ENCODE data around the gene XYLT1. TPM values are rescaled to one million over a fixed set of nuclear protein-coding genes. Genes with fewer than 3 reads are reported as not detected.

XYLT1 gene
- total RNA-seq, 4 donors from 2014 or later: 6.6 to 17.2 (median 10.0) TPM

- Histone ChIP-seq H3K4me1 (peaks cover 14 to 75% (median 45%) of the 10 kb centered on the region in 3 donors), H3K4me3 (no peak overlapping the region), H3K27ac (peak overlapping the region; percentile 53 to 90 (median 83)), H3K9me3 (no peaks in the 10 kb centered on the region), H3K27me3 (no peaks in the 10 kb centered on the region), H3K36me3 (no peaks in the 10 kb centered on the region)
- DNase-seq: no peak
- 60 to 63% methylated on average over 5 to 6 of the region's 6 CpGs for WGBS, 2 donors
- no peak for TF ChIP-seq CTCF (IDR thresholded peaks at IDR 0.05)
- intact Hi-C loops (cut with DNase I): no loop called here
Observed at GRCh38 chr16:17305694-17306093, 165.1 kb downstream of the XYLT1 start.

- TF ChIP-seq CTCF (IDR thresholded peaks at IDR 0.05) (peak in 1 of 6 experiments; percentile 12), POLR2A (IDR thresholded peaks at IDR 0.05) (no peak)
- H3K4me1 ChIP-seq: peaks cover 14 to 70% (median 45%) of the 10 kb centered on the region in 3 donors
- WGBS, 2 donors: 25 to 30% methylated on average over 4 to 6 of the region's 6 CpGs
- H3K27ac ChIP-seq: peak overlapping the region; percentile 78 to 90 (median 86)
- no peak overlapping the region for H3K4me3 ChIP-seq
- intact Hi-C loops (cut with DNase I): no loop called here
- no peaks in the 10 kb centered on the region for H3K36me3 ChIP-seq
- H3K27me3 ChIP-seq: no peaks in the 10 kb centered on the region
- no peaks in the 10 kb centered on the region for H3K9me3 ChIP-seq
- no peak for DNase-seq
Observed at GRCh38 chr16:17304491-17305119, 166.2 kb downstream of the XYLT1 start.

DNA sequence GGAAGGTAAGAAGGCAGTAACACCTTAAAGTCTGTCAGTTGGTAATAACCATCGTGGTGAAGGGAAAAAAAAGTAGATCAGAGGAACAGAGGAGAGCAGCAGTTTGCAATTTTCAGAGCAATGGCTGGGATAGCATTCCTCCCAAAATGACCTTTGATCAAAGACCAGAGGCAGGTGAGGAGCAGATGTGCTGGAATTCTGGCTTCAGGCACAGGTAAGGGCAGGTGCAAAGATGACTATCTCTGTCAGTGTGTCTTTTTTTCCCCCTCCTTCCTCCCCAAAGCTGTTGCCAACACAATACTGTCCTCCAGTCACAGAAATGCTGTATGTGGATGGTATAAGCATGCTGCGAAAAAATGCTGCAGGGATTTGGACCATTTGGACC lies 166.7 kb downstream of the XYLT1 start:
- DNase-seq: no peak

DNA sequence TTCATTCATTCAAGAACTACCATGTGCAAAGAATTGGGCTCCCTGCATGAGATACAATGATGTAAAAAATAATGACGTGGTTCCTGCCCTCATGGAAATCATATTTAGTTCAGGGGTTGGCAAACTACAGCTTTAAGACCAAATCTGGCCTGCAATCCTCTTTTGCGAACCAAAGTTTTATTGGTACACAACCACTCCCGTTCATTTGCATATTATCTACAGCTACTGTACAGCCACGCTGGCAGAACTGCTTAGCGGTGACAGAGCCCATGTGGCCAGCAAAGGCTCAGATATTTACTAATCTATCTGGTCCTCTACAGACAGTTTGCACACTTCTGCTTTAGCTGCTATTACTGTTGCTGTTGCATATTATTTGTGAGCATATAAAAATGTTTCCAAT lies 167.7 kb downstream of the XYLT1 start:
- intact Hi-C loops (cut with DNase I): no loop called here
- no peaks in the 10 kb centered on the region for H3K9me3 ChIP-seq
- DNase-seq: no peak
- peak overlapping the region in 3 of 4 donors; percentile 78 to 90 (median 88) for H3K27ac ChIP-seq
- no peak overlapping the region for H3K4me3 ChIP-seq
- WGBS, 2 donors: 68 to 86% methylated on average over 5 of the region's 5 CpGs
- H3K4me1 ChIP-seq: peaks cover 14 to 66% (median 45%) of the 10 kb centered on the region in 3 donors
- H3K36me3 ChIP-seq: no peaks in the 10 kb centered on the region
- H3K27me3 ChIP-seq: no peaks in the 10 kb centered on the region
- no peak for TF ChIP-seq CTCF (IDR thresholded peaks at IDR 0.05)
- TF ChIP-seq POLR2A (IDR thresholded peaks at IDR 0.05): no peak

More for the DNA sequence above, 166.7 kb downstream of the XYLT1 start:
- no peaks in the 10 kb centered on the region for H3K36me3 ChIP-seq
- WGBS, 2 donors: 34 to 38% methylated on average over 2 of the region's 2 CpGs
- H3K27me3 ChIP-seq: no peaks in the 10 kb centered on the region
- TF ChIP-seq CTCF (IDR thresholded peaks at IDR 0.05) (no peak), POLR2A (IDR thresholded peaks at IDR 0.05) (no peak)
- peak overlapping the region; percentile 78 to 90 (median 86) for H3K27ac ChIP-seq
- no peak overlapping the region for H3K4me3 ChIP-seq
- peaks cover 14 to 66% (median 45%) of the 10 kb centered on the region in 3 donors for H3K4me1 ChIP-seq
- H3K9me3 ChIP-seq: no peaks in the 10 kb centered on the region
- intact Hi-C loops (cut with DNase I): no loop called here

DNA sequence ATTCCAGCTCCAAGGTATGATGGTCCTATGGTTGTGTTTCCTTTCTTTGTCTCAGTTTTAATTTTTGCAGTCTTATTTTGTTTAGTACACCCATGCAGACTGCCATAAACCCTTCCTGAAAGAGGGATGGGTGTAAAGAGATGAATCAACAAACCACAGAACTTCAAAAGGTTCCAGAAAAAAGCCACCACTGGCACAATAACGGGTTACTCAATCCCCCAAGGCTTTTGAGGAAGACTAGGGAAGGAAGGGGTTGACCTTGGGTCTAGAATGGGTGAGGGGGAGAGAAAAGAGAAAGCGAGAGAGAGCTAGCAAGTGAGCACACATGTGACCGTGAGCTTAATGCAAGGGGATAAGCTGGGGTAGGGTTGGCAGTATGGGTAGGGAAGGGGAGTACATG lies 168.1 kb downstream of the XYLT1 start:
- Histone ChIP-seq H3K4me1 (peaks cover 14 to 66% (median 45%) of the 10 kb centered on the region in 3 donors), H3K4me3 (no peak overlapping the region), H3K9me3 (no peaks in the 10 kb centered on the region), H3K27me3 (no peaks in the 10 kb centered on the region), H3K36me3 (no peaks in the 10 kb centered on the region), H3K27ac (peak overlapping the region in 2 of 4 donors; percentile 46 to 88)
- WGBS, 2 donors: 56 to 58% methylated on average over 3 of the region's 3 CpGs
- no peak for DNase-seq
- TF ChIP-seq CTCF (IDR thresholded peaks at IDR 0.05) (no peak), POLR2A (IDR thresholded peaks at IDR 0.05) (no peak)
- intact Hi-C loops (cut with DNase I): no loop called here

All from esophagus squamous epithelium (tissue), 5 donors.